Measurements from ENCODE around the gene URI1.

The URI1 gene

GRCh38 chr19:29969891-29970290 is 27.9 kb downstream of the URI1 start:
- DNase-seq (ENCODE audit: low read depth, low spot score), result no peak

GRCh38 chr19:29971002-29971401 is 29.0 kb downstream of the URI1 start:
- DNase-seq (ENCODE audit: low read depth, low spot score), result no peak

GRCh38 chr19:29971648-29972047 is 29.6 kb downstream of the URI1 start:
- DNase-seq (ENCODE audit: low read depth, low spot score), result no peak

DNA sequence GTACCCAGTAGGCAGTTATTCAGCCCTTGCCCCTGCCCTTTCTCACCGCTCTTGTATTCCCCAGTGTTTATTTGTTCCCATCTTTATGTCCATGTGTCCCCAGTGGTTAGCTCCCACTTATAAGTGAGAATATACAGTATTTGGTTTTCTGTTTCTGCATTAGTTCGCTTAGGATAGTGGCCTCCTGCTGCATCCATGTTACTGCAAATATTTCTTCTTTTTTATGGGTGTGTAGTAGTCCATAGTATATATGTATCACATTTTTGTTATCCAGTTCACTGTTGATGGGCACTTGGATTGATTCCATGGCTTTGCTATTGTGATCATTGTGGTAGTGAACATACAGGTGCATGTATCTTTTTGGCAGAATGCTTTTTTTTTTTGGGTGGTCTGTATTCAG is 32.7 kb downstream of the URI1 start:
- no peak for DNase-seq (ENCODE audit: low read depth, low spot score)

DNA sequence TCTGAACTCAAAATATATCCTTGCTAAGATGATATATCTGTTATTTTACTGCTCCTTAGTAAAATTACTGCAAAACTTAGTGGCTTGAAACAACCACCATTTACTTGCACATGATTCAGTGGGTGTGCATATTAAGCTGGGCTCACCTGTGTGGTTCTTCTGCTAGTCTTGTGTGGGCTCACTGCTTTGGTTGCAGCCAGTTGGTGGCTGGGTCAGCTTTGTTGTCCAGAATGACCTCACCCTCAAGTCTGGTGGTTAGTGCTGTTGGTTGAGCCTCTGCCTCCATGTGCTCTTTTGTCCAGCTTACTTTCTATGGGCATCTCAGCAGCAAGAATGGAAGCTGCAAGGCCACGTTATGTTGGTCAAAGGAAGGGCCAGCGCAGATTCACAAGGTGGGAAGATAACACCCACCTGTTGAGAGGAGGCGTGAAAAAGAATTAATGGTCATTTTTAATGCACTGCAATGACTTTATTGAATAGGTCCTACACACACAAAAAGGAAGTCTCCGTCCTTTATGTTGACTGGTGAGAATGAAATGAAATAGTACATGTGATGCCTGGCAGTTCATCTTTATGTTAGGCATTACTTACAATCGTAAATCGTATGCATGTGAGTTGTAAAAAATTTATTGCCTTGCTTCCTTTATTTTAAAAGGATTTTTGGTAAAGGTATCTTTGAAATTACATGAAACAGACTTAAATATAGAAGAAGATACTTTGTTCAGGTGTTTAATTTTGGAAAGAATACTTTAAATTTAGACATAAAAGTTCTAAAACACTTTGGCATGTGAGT is 34.3 kb downstream of the URI1 start:
- no peak for DNase-seq (ENCODE audit: low read depth, low spot score)

GRCh38 chr19:29978080-29978479 is 36.0 kb downstream of the URI1 start:
- DNase-seq (ENCODE audit: low read depth, low spot score), result no peak

DNA sequence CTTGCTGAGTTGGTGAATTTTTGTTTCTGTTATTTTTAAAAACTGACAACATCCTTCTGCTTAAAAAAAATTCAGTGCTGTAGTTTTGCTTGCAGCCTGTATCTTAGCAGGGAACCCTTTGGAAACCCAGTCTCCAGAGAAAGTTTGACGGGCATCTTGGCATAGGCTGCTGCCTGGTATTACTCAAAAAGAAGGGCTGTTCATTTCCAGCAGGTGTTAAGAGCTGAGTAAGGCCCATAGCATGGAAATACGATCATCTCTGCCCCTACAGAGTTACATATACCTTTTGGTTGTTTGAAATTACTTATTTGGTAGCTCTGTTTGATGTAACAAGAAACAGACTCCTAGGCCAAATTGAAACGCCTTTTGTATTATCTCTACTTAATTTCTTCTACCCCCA is 41.5 kb downstream of the URI1 start:
- DNase-seq (ENCODE audit: low read depth, low spot score), result no peak

DNA sequence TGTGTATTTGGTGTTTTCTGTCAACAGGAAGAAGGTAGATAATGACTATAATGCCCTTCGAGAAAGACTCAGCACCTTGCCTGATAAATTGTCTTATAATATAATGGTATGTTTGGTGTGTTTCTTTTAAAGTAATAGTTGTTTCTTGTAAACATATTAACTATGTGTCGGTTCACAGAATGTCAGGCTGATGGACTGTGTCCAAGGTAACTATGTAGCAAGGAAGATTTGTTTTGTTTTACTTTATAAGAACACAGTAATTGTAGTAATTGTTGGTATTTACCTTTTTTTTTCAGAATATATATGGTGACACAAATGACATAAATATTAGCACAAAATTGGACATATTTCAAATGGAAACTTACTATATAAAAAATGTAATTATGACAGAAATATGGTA is 43.2 kb downstream of the URI1 start:
- DNase-seq (ENCODE audit: low read depth, low spot score), result no peak

- DNase-seq (ENCODE audit: low read depth, low spot score), result no peak
Measured at GRCh38 chr19:29988351-29988750, 46.3 kb downstream of the URI1 start.

GRCh38 chr19:29992233-29992867 is 50.3 kb downstream of the URI1 start:
- no peak for DNase-seq (ENCODE audit: low read depth, low spot score)

DNA sequence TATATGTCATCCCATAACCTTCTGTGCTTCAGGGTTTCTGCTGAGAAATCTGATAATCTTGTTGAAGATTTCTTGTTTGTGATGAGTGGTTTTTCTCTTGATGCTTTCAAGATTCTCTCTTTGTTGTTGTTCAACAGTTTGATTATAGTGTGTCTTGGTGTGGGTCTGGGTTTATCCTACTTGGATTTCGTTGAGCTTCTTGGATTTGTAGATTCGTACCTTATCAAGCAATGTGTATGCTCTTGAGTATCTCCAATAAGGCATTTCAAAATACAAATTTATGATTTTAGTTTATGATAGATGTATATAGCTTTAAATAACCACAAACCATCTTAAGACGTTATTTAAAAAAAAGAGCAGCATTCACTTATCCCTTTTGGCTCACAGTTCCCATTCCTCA is 57.5 kb downstream of the URI1 start:
- DNase-seq (ENCODE audit: low read depth, low spot score), result no peak

DNA sequence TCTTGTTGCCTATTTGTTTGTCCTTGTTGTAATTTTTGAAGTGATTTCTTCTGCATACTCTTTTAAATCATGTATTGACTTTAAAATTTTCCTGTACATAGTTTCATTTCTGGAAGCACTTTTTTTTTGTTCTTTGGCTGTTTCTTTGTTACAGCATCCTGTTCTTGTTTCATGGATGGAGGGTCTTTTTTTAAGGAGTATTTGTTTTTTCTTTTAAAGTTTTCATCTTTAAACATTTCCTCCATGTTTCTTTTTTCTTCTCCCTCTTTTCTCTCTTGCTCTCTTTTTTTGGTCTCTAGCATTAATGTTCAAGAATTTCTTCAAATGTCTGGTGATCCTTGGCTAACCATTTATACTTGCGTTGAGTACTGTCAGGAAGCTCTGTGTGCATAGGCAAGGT is 58.8 kb downstream of the URI1 start:
- DNase-seq (ENCODE audit: low read depth, low spot score), result no peak

DNA sequence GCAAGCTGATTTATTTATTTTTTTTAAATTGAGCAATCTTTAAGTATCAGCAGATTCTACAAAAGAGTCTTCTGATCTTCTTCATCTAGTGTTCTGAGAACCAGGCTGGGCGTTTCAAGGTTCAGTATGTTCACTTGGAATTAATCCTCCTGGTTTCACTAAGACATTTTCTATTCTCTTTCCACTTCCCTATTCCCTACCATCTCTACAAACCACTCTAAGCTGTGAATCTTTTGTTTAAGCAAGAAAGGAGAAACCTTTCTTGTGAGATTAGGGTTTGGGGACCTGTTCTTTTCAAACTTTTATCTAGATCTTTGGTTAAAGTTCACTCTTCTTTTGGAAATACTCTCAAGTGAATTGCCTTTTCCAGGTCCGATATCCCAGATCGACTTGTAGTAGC is 59.3 kb downstream of the URI1 start:
- no peak for DNase-seq (ENCODE audit: low read depth, low spot score)

DNA sequence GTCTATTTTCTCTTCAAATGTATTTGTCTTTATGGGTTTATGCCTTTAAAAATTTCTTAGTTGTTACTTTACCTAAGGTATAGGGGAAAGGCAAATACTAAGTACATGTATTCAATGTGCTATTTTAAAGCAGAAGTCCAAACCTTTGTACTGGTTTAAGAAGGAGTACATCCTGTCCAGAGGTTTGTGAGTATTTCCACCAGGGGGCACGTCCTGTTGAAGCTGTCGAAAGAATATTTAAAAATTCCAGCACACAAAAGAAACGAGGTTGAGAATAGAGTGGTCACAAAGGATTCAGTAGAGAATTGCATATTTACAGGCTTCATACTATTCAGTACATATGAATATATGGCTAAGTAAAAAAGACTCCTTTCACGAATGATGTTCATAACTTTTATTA is 59.8 kb downstream of the URI1 start:
- DNase-seq (ENCODE audit: low read depth, low spot score), result no peak

DNA sequence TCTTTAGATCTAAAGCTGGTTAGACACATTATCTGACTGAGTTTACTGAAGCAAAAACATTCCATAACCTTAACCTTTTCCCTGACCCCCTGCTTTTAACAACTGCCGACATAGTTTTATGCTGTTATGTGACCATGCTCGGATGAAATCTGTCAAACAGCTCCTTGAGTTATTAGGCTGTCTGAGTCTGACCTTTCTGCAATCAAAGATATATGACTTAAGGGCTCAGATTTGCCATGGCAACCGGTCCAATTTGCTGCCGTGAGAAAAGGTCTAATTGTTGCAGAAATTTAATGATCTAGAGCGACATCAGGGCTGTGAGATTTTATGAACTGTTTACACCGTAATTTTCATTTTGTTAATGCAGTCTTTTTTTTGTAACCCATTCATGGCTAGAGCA is 61.8 kb downstream of the URI1 start:
- DNase-seq (ENCODE audit: low read depth, low spot score), result no peak

GRCh38 chr19:30004403-30004802 is 62.4 kb downstream of the URI1 start:
- no peak for DNase-seq (ENCODE audit: low read depth, low spot score)

GRCh38 chr19:30006207-30006606 is 64.2 kb downstream of the URI1 start:
- DNase-seq (ENCODE audit: low read depth, low spot score), result no peak

- no peak for DNase-seq (ENCODE audit: low read depth, low spot score)
Measured at GRCh38 chr19:30008169-30008568, 66.1 kb downstream of the URI1 start.

DNA sequence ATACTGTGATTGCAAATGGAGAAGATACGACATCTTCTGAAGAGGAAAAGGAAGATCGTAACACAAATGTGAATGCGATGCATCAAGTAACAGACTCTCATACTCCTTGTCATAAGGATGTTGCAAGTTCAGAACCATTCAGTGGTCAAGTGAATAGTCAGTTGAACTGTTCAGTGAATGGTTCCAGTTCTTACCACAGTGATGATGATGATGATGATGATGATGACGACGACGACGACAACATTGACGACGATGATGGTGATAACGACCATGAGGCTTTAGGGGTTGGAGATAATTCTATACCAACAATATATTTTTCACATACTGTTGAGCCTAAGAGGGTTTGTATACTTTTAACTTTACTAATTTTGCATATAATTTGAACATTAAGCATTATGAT is 67.0 kb downstream of the URI1 start:
- no peak for DNase-seq (ENCODE audit: low read depth, low spot score)

DNA sequence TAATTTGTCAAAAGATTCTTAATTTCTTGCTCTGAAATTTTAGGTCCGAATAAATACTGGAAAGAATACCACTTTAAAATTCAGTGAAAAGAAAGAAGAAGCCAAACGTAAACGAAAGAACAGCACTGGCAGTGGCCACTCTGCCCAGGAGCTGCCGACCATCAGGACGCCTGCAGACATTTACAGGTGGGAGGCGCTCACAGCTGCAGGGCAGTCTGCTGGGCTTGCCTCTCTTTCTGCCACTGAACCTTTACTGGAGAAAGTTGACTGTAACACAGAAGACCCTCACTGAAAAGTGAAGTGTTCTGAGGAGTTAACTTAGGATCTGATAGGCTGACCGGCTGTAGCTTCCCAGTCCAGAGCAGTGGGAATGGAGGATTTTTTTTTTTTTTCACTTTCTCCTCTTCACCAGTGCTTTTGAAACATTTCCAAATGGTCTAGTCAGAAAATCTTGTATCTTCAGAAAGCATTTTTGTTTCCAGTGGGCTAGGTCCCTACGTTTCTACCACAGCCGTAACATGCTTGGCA is 69.1 kb downstream of the URI1 start:
- no peak for DNase-seq (ENCODE audit: low read depth, low spot score)

GRCh38 chr19:30014770-30015169 is 72.7 kb downstream of the URI1 start:
- DNase-seq (ENCODE audit: low read depth, low spot score), result no peak

- DNase-seq (ENCODE audit: low read depth, low spot score), result no peak
Measured at GRCh38 chr19:30017172-30017571, 75.1 kb downstream of the URI1 start.

DNA sequence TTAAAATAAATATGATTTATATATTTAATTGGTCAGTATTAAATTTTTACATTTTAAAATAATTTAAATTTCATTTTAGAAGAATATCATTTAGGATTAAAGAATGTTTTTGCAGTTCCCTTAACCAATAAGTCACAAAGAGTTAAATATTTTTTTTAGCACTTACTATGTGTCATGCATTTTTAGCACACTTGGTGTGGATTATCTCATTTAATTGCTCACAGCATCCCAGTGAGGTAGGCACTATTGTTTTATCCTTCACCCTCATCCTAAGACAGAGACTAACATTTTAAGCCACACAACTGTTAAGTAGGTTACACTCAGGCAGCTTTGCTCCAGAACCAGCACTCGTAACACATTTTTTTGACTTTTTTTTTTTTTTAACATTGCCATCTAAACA is 78.2 kb downstream of the URI1 start:
- no peak for DNase-seq (ENCODE audit: low read depth, low spot score)
